DND-41 (cell line): Measurements from ENCODE around the gene GSTM3.

Experiments used
- CTCF ChIP-seq: IDR thresholded peaks from 2 replicates; pipeline ENCODE4 v1.5.1; 2012; ENCODE audit warnings: borderline replicate concordance, low read length, moderate library complexity, mild to moderate bottlenecking; ENCODE audit not compliant: poor library complexity, severe bottlenecking; ENCODE audit errors: extremely low read depth
- EZH2 ChIP-seq: IDR thresholded peaks from 3 replicates; pipeline ENCODE4 v1.6.1; 2012; ENCODE audit warnings: borderline replicate concordance, low read depth, mild to moderate bottlenecking, moderate library complexity, low read length, inconsistent platforms; ENCODE audit not compliant: severe bottlenecking

- TF ChIP-seq CTCF: peak; percentile 92
- no peak for TF ChIP-seq EZH2
These were observed 32.5 kb upstream of the GSTM3 start for GRCh38 chr1:109773203-109773899.
